ENCODE results near the gene RSBN1.

Gene RSBN1

DNA sequence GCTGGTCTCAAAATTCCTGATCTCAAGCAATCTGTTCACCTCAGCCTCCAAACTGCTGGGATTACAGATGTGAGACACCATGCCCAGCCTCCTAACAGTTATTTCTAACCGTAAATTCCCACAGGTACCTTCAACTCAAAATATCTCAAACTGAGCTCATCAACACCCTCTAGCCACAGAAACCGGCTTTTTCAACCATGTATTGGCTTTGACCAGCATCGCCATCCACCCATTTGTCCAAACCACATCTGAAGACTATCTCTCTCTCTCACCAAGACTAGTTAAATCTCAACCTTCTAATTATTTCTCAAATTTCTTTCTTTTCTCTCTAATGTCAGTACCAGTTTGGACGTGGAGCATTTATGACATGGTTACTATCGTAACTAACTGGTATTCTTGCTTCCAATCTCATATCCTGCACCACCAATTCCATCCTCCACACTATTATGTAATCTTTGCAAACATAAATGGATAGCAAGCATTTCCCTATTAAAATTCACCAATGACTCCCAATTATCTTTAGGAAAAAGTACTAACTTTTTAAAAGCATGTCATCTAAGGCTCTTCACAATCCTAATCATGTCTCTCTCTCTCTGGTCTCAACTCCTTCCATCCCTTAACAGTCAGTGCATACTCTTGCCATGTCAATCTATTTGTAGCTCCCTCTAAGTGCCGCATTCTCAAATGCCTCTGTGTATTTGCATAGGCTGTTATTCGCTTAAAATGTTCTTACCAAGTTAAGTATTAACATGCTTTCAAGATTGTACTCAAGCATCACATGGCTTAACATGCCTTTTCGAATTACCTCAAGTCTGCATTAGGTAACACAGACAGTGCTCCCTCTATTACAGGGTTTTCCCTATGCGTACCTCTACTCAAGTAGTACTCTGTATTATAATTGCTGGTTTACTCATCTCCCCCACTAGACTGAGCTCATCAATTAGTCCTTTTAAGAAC is 18.1 kb downstream of the RSBN1 start:
- DNase-seq (ENCODE audit: low read depth) = no peak
- no peak overlapping the region for H3K4me3 ChIP-seq (ENCODE audit: control insufficient read depth, low read depth, low read length)
- TF ChIP-seq CTCF (IDR thresholded peaks at IDR 0.05; ENCODE audit: control insufficient read depth, insufficient read depth, low read depth, low read length, missing control alignments) = no peak

GRCh38 chr1:113792986-113793385 is 19.3 kb downstream of the RSBN1 start:
- H3K4me3 ChIP-seq (ENCODE audit: control insufficient read depth, low read depth, low read length) = no peak overlapping the region
- TF ChIP-seq CTCF (IDR thresholded peaks at IDR 0.05; ENCODE audit: control insufficient read depth, insufficient read depth, low read depth, low read length, missing control alignments) = no peak
- no peak for DNase-seq (ENCODE audit: low read depth)

DNA sequence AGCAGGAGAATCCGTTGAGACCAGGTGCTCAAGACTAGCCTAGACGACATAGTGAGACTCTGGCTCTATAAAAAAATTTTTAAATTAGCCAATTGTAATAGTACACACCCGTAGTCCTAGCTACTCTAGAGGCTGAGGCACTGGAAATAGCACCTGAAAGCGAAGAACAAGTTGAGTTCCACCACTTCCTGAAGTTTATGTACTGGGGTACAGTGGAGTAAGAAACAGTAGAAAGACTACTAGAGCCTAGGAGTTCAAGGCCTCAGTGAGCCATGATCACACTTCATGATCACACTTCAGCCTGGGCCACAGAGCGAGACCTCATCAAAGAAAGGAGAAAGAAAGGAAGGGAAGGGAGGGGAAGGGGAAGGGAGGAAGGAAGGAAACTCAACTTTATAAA is 19.8 kb downstream of the RSBN1 start:
- no peak for TF ChIP-seq CTCF (IDR thresholded peaks at IDR 0.05; ENCODE audit: control insufficient read depth, insufficient read depth, low read depth, low read length, missing control alignments)
- no peak overlapping the region for H3K4me3 ChIP-seq (ENCODE audit: control insufficient read depth, low read depth, low read length)
- DNase-seq (ENCODE audit: low read depth) = no peak

- TF ChIP-seq CTCF (IDR thresholded peaks at IDR 0.05; ENCODE audit: control insufficient read depth, insufficient read depth, low read depth, low read length, missing control alignments) = no peak
- no peak for DNase-seq (ENCODE audit: low read depth)
- no peak overlapping the region for H3K4me3 ChIP-seq (ENCODE audit: control insufficient read depth, low read depth, low read length)
Observed at GRCh38 chr1:113788802-113789201, 23.5 kb downstream of the RSBN1 start.

DNA sequence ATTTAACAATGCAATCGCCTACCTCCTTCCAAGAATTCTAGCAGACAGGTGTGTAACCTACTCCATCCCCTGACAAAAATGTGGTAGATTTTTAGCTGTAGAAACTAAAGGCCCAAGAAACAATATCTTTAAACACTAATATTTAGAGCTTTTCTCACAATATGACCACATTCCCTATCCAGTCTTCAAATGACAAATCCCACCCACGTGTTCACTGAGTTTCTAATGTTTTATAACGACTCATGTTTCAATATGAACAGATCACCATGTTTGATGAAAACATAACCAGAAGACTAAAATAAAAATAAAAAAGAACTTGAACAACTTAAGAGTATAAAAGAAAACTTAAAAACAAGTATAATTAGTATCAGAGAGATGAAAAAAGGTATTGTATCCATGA is 24.6 kb downstream of the RSBN1 start:
- no peak overlapping the region for H3K4me3 ChIP-seq (ENCODE audit: control insufficient read depth, low read depth, low read length)
- no peak for DNase-seq (ENCODE audit: low read depth)
- TF ChIP-seq CTCF (IDR thresholded peaks at IDR 0.05; ENCODE audit: control insufficient read depth, insufficient read depth, low read depth, low read length, missing control alignments) = no peak

DNA sequence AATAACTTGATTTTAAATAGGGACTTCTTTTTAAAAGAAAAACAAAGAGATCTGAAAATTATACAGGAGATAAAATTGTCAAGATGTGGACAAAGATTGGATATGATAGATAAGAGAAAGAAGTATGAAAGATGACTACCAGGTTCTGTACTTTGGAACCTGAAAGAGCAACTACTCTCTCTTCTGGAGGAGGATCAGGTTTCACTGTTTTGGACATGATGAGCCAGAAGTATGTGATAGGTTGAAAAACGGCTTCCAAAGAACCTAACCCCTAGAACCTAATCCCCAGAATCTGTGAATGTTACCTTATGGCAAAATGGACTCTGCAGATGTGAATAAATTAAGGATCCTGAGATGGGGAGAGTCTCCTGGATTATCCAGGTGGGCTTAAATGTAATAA is 26.2 kb downstream of the RSBN1 start:
- no peak for TF ChIP-seq CTCF (IDR thresholded peaks at IDR 0.05; ENCODE audit: control insufficient read depth, insufficient read depth, low read depth, low read length, missing control alignments)
- no peak for DNase-seq (ENCODE audit: low read depth)
- no peak overlapping the region for H3K4me3 ChIP-seq (ENCODE audit: control insufficient read depth, low read depth, low read length)

Data from AG09309 (cell line).